DOHH2 (cell line): ENCODE measurements around the gene OOSP1.

Source experiments
- H3F3A ChIP-seq: fragments of 200-600 bp; sonication (generic), shearing (Covaris generic); 2 replicates; pipeline ENCODE4 v1.6.0; 2016; ENCODE audit warnings: antibody characterized with exemption, mild to moderate bottlenecking; ENCODE audit not compliant: control insufficient read depth, insufficient read depth
- H3K27ac ChIP-seq: fragments of 200-600 bp; sonication (generic); 2 replicates; pipeline ENCODE4 v1.5.1; 2014; ENCODE audit warnings: low read depth, mild to moderate bottlenecking, low read length, moderate library complexity
- H3K27me3 ChIP-seq: fragments of 200-600 bp; sonication (generic); 2 replicates; pipeline ENCODE4 v1.6.1; 2014; ENCODE audit warnings: mild to moderate bottlenecking, low read length, mixed read lengths; ENCODE audit not compliant: control insufficient read depth
- H3K36me3 ChIP-seq: fragments of 200-600 bp; sonication (generic); 2 replicates; pipeline ENCODE4 v1.6.1; 2014; ENCODE audit warnings: mild to moderate bottlenecking, low read length, moderate library complexity, mixed read lengths; ENCODE audit not compliant: control insufficient read depth
- H3K4me1 ChIP-seq: fragments of 200-600 bp; sonication (generic); 2 replicates; pipeline ENCODE4 v1.6.1; 2014; ENCODE audit warnings: mild to moderate bottlenecking, low read length, mixed read lengths; ENCODE audit not compliant: control insufficient read depth
- H3K4me2 ChIP-seq: fragments of 200-600 bp; sonication (generic); 2 replicates; pipeline ENCODE4 v1.6.0; 2014; ENCODE audit warnings: mild to moderate bottlenecking, low read length, moderate library complexity
- H3K4me3 ChIP-seq: fragments of 200-600 bp; sonication (generic); 2 replicates; pipeline ENCODE4 v1.5.1; 2014; ENCODE audit warnings: mild to moderate bottlenecking, low read length, mixed read lengths
- H3K79me2 ChIP-seq: fragments of 200-600 bp; sonication (generic); 2 replicates; pipeline ENCODE4 v1.6.1; 2014; ENCODE audit warnings: mild to moderate bottlenecking, low read length, mixed read lengths; ENCODE audit not compliant: control insufficient read depth
- H3K9me2 ChIP-seq: fragments of 200-600 bp; sonication (generic); replicated peaks from 2 replicates; pipeline ENCODE4 v1.6.1; 2014; ENCODE audit warnings: mild to moderate bottlenecking, low read length, mixed read lengths; ENCODE audit not compliant: control insufficient read depth
- H3K9me3 ChIP-seq: fragments of 200-600 bp; sonication (generic); 2 replicates; pipeline ENCODE4 v1.6.1; 2014; ENCODE audit warnings: antibody characterized with exemption, low read length, mixed read lengths; ENCODE audit not compliant: control insufficient read depth, insufficient read depth
- H4K20me1 ChIP-seq: fragments of 200-600 bp; sonication (generic); 2 replicates; pipeline ENCODE4 v1.6.0; 2014; ENCODE audit warnings: low read depth, mild to moderate bottlenecking, antibody characterized with exemption, low read length, moderate library complexity; ENCODE audit not compliant: control insufficient read depth, insufficient read depth
- CTCF ChIP-seq: fragments of 200-600 bp; sonication (generic); IDR thresholded peaks from one replicate; pipeline ENCODE4 v1.5.1; 2014; ENCODE audit warnings: antibody characterized with exemption, mild to moderate bottlenecking, low read depth, low read length; ENCODE audit not compliant: poor library complexity, severe bottlenecking
- EZH2phosphoT487 ChIP-seq: fragments of 200-600 bp; sonication (generic); IDR thresholded peaks from 2 replicates; pipeline ENCODE4 v1.6.1; 2017; ENCODE audit warnings: borderline replicate concordance, mild to moderate bottlenecking, antibody characterized with exemption, low read length, moderate library complexity, mixed read lengths

OOSP1 gene

GRCh38 chr11:59962107-59962482 lies 23.9 kb downstream of the OOSP1 start:
- H3K79me2 ChIP-seq = no peaks in the 10 kb centered on the region
- TF ChIP-seq EZH2phosphoT487 (no peak), CTCF (no peak)
- no peaks in the 10 kb centered on the region for H4K20me1 ChIP-seq
- H3K4me2 ChIP-seq = no peak overlapping the region
- H3K4me3 ChIP-seq = no peak overlapping the region
- no peak overlapping the region for H3K27ac ChIP-seq
- H3K36me3 ChIP-seq = no peaks in the 10 kb centered on the region
- no peaks in the 10 kb centered on the region for H3K9me3 ChIP-seq
- H3K9me2 ChIP-seq = no peaks in the 10 kb centered on the region
- no peaks in the 10 kb centered on the region for H3F3A ChIP-seq
- no peaks in the 10 kb centered on the region for H3K4me1 ChIP-seq
- no peaks in the 10 kb centered on the region for H3K27me3 ChIP-seq

GRCh38 chr11:59963733-59964132 lies 25.5 kb downstream of the OOSP1 start, which contains the start of gene OOSP4A:
Gene OOSP4A (plus strand): TSS chr11:59964033. CDS start chr11:59964033, 0 bp downstream.
- Histone ChIP-seq H3K27ac (no peak within 1 kb of the TSS), H3K36me3 (no peaks in the 10 kb centered on the region), H4K20me1 (no peaks in the 10 kb centered on the region), H3K9me2 (no peaks in the 10 kb centered on the region), H3K9me3 (no peaks in the 10 kb centered on the region), H3K79me2 (no peaks in the 10 kb centered on the region), H3K4me2 (no peak within 1 kb of the TSS), H3K27me3 (no peaks in the 10 kb centered on the region), H3K4me3 (no peak within 1 kb of the TSS), H3F3A (no peaks in the 10 kb centered on the region), H3K4me1 (no peaks in the 10 kb centered on the region)
- TF ChIP-seq CTCF = no peak
- TF ChIP-seq EZH2phosphoT487 = no peak

- Histone ChIP-seq H3K27me3 (no peaks in the 10 kb centered on the region), H3K4me3 (no peak overlapping the region), H4K20me1 (no peaks in the 10 kb centered on the region), H3K79me2 (no peaks in the 10 kb centered on the region), H3F3A (no peaks in the 10 kb centered on the region), H3K4me1 (no peaks in the 10 kb centered on the region), H3K9me2 (no peaks in the 10 kb centered on the region), H3K27ac (no peak overlapping the region), H3K36me3 (no peaks in the 10 kb centered on the region), H3K4me2 (no peak overlapping the region), H3K9me3 (no peaks in the 10 kb centered on the region)
- TF ChIP-seq CTCF (no peak), EZH2phosphoT487 (no peak)
Observed at GRCh38 chr11:59965424-59965823, 27.2 kb downstream of the OOSP1 start.

GRCh38 chr11:59966201-59966600 lies 28.0 kb downstream of the OOSP1 start:
- TF ChIP-seq EZH2phosphoT487 (no peak), CTCF (no peak)
- H4K20me1 ChIP-seq = no peaks in the 10 kb centered on the region
- H3K27ac ChIP-seq = no peak overlapping the region
- no peaks in the 10 kb centered on the region for H3K9me3 ChIP-seq
- no peaks in the 10 kb centered on the region for H3K9me2 ChIP-seq
- H3K27me3 ChIP-seq = no peaks in the 10 kb centered on the region
- no peaks in the 10 kb centered on the region for H3K4me1 ChIP-seq
- no peak overlapping the region for H3K4me2 ChIP-seq
- no peaks in the 10 kb centered on the region for H3F3A ChIP-seq
- no peaks in the 10 kb centered on the region for H3K79me2 ChIP-seq
- H3K36me3 ChIP-seq = no peaks in the 10 kb centered on the region
- no peak overlapping the region for H3K4me3 ChIP-seq
